GM23248 (cell line): ENCODE measurements around the gene FA2H.

Experiments
- EZH2 ChIP-seq: fragments of 200-600 bp; sonication (generic); IDR thresholded peaks from 2 replicates; pipeline ENCODE4 v1.6.1; 2018; ENCODE audit warnings: antibody characterized with exemption, mild to moderate bottlenecking; ENCODE audit not compliant: insufficient read depth, poor library complexity, severe bottlenecking
- EZH2phosphoT487 ChIP-seq: fragments of 200-600 bp; sonication (generic); IDR thresholded peaks from 2 replicates; pipeline ENCODE4 v1.6.1; 2018; ENCODE audit warnings: antibody characterized with exemption, moderate library complexity, mild to moderate bottlenecking, low read depth; ENCODE audit not compliant: insufficient read depth

DNA sequence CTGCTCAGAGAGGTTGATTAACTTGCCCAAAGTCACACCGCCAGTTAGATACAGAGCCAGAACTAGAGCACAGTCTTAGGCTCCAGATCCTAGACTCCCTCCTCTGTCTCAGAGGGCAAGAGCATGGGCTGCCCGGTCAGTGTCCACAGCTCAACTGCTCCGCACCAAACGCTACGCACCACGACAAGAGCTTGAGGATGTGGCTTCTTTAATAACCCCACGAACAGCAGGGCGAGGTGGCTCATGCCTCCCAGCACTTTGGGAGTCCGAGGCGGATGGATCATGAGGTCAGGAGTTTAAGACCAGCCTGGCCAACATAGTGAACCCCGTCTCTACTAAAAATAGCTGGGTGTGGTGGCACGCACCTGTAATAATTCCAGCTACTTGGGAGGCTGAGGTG lies 21.4 kb downstream of the FA2H start:
- TF ChIP-seq EZH2 (no peak), EZH2phosphoT487 (no peak)
